Ishikawa (cell line): ENCODE measurements around the gene TFF1.

Experiments
- CEBPB ChIP-seq: IDR thresholded peaks from 2 replicates; pipeline ENCODE4 v1.6.1; 2012
- CREB1 ChIP-seq: IDR thresholded peaks from 2 replicates; pipeline ENCODE4 v1.6.1; 2012; ENCODE audit warnings: low read depth
- EGR1 ChIP-seq: IDR thresholded peaks from 2 replicates; pipeline ENCODE4 v1.6.1; 2012
- EP300 ChIP-seq: IDR thresholded peaks from 2 replicates; pipeline ENCODE4 v1.6.1; 2012; ENCODE audit warnings: borderline replicate concordance
- TF ChIP-seq, protein P1 (sequence below): IDR thresholded peaks from 2 replicates; pipeline ENCODE4 v1.6.1; 2012; ENCODE audit warnings: low read depth, mild to moderate bottlenecking
- TF ChIP-seq, protein P2 (sequence below): IDR thresholded peaks from 2 replicates; pipeline ENCODE4 v1.6.1; 2012

DNA sequence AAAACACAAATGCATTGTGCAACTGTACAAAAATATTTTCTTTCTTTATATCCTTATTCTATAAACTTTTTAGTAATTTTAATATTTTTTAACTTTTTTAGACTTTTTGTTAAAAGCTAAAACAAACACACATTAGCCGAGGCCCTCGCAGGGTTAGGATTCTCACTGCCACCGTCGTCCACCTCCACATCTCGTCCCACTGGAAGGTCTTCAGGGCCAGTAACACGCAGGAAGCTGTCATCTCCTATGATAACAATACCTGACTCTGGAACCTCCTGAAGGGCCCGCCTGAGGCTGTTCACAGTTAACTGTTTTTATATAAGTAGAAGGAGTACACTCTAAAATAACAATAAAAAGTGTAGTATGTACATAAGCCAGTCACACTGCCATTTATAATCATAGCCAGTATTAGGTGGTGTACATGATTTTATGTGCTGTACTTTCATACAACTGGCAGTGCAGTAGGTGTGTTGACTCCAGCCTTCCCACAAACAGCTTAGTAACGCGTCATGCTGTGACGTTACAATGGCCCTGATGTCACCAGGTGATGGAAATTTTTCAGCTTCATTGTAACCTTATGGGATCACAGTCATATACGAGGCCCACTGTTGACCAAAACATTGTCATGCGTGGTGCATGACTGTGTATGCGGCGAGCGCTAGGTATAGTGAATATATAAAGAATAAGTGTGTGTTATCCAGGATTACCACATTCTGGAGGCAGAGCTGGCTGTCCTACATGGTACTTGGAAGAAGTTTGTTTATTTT, 24.4 kb downstream of the TFF1 start:
- TF ChIP-seq, protein P1, sequence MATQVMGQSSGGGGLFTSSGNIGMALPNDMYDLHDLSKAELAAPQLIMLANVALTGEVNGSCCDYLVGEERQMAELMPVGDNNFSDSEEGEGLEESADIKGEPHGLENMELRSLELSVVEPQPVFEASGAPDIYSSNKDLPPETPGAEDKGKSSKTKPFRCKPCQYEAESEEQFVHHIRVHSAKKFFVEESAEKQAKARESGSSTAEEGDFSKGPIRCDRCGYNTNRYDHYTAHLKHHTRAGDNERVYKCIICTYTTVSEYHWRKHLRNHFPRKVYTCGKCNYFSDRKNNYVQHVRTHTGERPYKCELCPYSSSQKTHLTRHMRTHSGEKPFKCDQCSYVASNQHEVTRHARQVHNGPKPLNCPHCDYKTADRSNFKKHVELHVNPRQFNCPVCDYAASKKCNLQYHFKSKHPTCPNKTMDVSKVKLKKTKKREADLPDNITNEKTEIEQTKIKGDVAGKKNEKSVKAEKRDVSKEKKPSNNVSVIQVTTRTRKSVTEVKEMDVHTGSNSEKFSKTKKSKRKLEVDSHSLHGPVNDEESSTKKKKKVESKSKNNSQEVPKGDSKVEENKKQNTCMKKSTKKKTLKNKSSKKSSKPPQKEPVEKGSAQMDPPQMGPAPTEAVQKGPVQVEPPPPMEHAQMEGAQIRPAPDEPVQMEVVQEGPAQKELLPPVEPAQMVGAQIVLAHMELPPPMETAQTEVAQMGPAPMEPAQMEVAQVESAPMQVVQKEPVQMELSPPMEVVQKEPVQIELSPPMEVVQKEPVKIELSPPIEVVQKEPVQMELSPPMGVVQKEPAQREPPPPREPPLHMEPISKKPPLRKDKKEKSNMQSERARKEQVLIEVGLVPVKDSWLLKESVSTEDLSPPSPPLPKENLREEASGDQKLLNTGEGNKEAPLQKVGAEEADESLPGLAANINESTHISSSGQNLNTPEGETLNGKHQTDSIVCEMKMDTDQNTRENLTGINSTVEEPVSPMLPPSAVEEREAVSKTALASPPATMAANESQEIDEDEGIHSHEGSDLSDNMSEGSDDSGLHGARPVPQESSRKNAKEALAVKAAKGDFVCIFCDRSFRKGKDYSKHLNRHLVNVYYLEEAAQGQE, result no peak
- no peak for TF ChIP-seq CEBPB
- TF ChIP-seq CREB1, result no peak
- TF ChIP-seq, protein P2, sequence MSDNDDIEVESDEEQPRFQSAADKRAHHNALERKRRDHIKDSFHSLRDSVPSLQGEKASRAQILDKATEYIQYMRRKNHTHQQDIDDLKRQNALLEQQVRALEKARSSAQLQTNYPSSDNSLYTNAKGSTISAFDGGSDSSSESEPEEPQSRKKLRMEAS, result no peak
- no peak for TF ChIP-seq EP300
- no peak for TF ChIP-seq EGR1
